Psoas muscle (tissue), 8 donors: ENCODE results near the gene SERPINA4. TPM values are rescaled to one million over a fixed set of nuclear protein-coding genes. Genes with fewer than 3 reads are reported as not detected.

ENCODE experiments used
- ATAC-seq, 4 donors: fragments of 200-7000 bp; cut with Tn5 transposase; one replicate each; pipeline ENCODE4 v1.9.1; 2020; ENCODE audit warnings: moderate library complexity in 3 of 4, mild to moderate bottlenecking in 2 of 4
- DNase-seq, 2 donors: peaks; one replicate each; pipeline ENCODE4 v3.0.0-alpha.2; 2020
- H3K27ac ChIP-seq: fragments of 200-600 bp; one replicate; pipeline ENCODE4 v1.8.0; 2022
- H3K27me3 ChIP-seq, 3 donors: fragments of 200-600 bp in 1 of 3; one replicate each; pipeline versions ENCODE4 v1.6.1 to v1.8.0; 2013 to 2022; ENCODE audit warnings: low read length in 2 of 3, mild to moderate bottlenecking in 2 of 3, moderate library complexity in 1 of 3; ENCODE audit not compliant: insufficient read depth in 3 of 3
- H3K36me3 ChIP-seq, 2 donors: fragments of 200-600 bp in 1 of 2; one replicate each; pipeline versions ENCODE4 v1.6.1 to v1.8.0; 2013 to 2022; ENCODE audit warnings: low read depth in 1 of 2, mild to moderate bottlenecking in 1 of 2, moderate library complexity in 1 of 2; ENCODE audit not compliant: insufficient read depth in 1 of 2
- H3K4me1 ChIP-seq: fragments of 200-600 bp; one replicate; pipeline ENCODE4 v1.8.0; 2022
- H3K4me3 ChIP-seq: fragments of 200-600 bp; one replicate; pipeline ENCODE4 v1.8.0; 2022; ENCODE audit warnings: mild to moderate bottlenecking
- H3K9me3 ChIP-seq: fragments of 200-600 bp; one replicate; pipeline ENCODE4 v1.8.0; 2022
- WGBS, 3 donors: extraction: QIAGEN DNeasy Blood & Tissue Kit; methylation state at CpG; one replicate each; pipeline versions ENCODE4 v1.1.6 to v1.1.7; 2013; 5-methylcytosine and 5-hydroxymethylcytosine counted together
- intact Hi-C, 2 donors: fragments of 100-400 bp; cut with DNase I; formaldehyde crosslinking; loops; one replicate each; pipeline versions ENCODE4 v1.11.0 to v1.14.2; 2022
- polyA plus RNA-seq, 3 donors: library from polyadenylated mRNA; stranded (reverse); fragments of 200-250 nt; gene quantifications; one replicate each; pipeline ENCODE4 v1.2.3, GENCODE V29; 2013
- total RNA-seq, 4 donors: library from RNA; stranded (reverse); fragmentation: NEBNext Ultra II Directional in 2 of 4; extraction: Animal tissue kit (Norgen Biotek cat#: 25700) in 2 of 4; gene quantifications; one replicate each; pipeline versions ENCODE4 v1.2.1 to v1.2.4, GENCODE V29; 2021 to 2023
- TF ChIP-seq, protein P1 (sequence below): fragments of 200-600 bp; IDR thresholded peaks from one replicate; pipeline ENCODE4 v1.8.0; 2022; ENCODE audit warnings: antibody characterized with exemption
- donor health status: healthy with polysubstance abuse.
- donor health status: DM: no; HTN: no; CAD: no; lungs with moderate emphysema.
- donor health status: Bipolar disorder and iron deficiency.
- donor health status: healthy.
- donor health status: DM: yes; HTN: yes; CAD: no.
- donor health status: DM: no; HTN: no; CAD: no.
- donor health status: DM: no; HTN: no; CAD: no.
- donor health status: DM: yes; HTN: yes; CAD: no.

Gene SERPINA4
- total and polyA plus RNA-seq, 7 donors = not detected

DNA sequence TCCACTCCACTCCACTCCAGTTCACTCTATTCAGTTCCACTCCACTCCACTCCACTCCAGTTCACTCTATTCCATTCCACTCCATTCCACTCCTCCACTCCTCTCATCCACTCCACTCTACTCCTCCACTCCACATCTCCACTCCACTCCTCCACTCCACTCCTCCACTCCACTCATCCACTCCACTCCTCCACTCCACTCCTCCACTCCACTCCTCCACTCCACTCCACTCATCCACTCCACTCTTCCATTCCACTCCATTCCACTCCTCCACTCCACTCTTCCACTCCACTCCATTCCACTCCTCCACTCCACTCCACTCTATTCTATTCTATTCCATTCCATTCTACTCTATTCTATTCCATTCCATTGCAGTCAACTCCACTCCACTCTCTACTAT is 29.8 kb downstream of the SERPINA4 start:
- TF ChIP-seq, protein P1, sequence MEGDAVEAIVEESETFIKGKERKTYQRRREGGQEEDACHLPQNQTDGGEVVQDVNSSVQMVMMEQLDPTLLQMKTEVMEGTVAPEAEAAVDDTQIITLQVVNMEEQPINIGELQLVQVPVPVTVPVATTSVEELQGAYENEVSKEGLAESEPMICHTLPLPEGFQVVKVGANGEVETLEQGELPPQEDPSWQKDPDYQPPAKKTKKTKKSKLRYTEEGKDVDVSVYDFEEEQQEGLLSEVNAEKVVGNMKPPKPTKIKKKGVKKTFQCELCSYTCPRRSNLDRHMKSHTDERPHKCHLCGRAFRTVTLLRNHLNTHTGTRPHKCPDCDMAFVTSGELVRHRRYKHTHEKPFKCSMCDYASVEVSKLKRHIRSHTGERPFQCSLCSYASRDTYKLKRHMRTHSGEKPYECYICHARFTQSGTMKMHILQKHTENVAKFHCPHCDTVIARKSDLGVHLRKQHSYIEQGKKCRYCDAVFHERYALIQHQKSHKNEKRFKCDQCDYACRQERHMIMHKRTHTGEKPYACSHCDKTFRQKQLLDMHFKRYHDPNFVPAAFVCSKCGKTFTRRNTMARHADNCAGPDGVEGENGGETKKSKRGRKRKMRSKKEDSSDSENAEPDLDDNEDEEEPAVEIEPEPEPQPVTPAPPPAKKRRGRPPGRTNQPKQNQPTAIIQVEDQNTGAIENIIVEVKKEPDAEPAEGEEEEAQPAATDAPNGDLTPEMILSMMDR = no peak
- H3K4me1 ChIP-seq = no peaks in the 10 kb centered on the region
- peaks cover 0 to 2% (median 0%) of the 10 kb centered on the region in 3 donors for H3K27me3 ChIP-seq
- H3K4me3 ChIP-seq = no peak overlapping the region
- H3K27ac ChIP-seq = no peak overlapping the region
- no peaks in the 10 kb centered on the region for H3K9me3 ChIP-seq
- no peaks in the 10 kb centered on the region for H3K36me3 ChIP-seq
- ATAC-seq (no peak), DNase-seq (no peak)
- intact Hi-C loops = no loop called here

DNA sequence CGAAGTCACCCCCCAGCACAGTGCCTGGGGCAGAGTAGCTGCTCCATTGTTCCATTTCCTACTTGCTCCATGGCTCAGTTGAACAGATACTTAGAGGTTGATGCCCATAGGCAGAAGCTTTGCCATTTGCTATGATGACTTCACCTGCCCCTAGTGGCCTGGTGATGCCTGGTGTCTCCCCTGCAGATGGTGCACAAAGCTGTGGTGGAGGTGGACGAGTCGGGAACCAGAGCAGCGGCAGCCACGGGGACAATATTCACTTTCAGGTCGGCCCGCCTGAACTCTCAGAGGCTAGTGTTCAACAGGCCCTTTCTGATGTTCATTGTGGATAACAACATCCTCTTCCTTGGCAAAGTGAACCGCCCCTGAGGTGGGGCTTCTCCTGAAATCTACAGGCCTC is 30.6 kb downstream of the SERPINA4 start:
- ATAC-seq (no peak), DNase-seq (no peak)
- intact Hi-C loops = no loop called here
- H3K27ac ChIP-seq = no peak overlapping the region
- H3K36me3 ChIP-seq = no peaks in the 10 kb centered on the region
- 91 to 93% (median 92%) methylated on average over 8 of the region's 8 CpGs for whole genome bisulfite sequencing, 3 donors
- H3K4me3 ChIP-seq = no peak overlapping the region
- H3K27me3 ChIP-seq = peaks cover 0 to 2% (median 0%) of the 10 kb centered on the region in 3 donors
- TF ChIP-seq, protein P1 = no peak
- no peaks in the 10 kb centered on the region for H3K4me1 ChIP-seq
- no peaks in the 10 kb centered on the region for H3K9me3 ChIP-seq

GRCh38 chr14:94592457-94592856 is 31.2 kb downstream of the SERPINA4 start:
- no peaks in the 10 kb centered on the region for H3K4me1 ChIP-seq
- H3K36me3 ChIP-seq = no peaks in the 10 kb centered on the region
- H3K27ac ChIP-seq = no peak overlapping the region
- no peaks in the 10 kb centered on the region for H3K9me3 ChIP-seq
- H3K27me3 ChIP-seq = peaks cover 0 to 2% (median 0%) of the 10 kb centered on the region in 3 donors
- DNase-seq (no peak), ATAC-seq (no peak)
- TF ChIP-seq, protein P1 = no peak
- intact Hi-C loops = no loop called here
- no peak overlapping the region for H3K4me3 ChIP-seq

- intact Hi-C loops = no loop called here
- WGBS, 3 donors = 66 to 78% (median 74%) methylated on average over 3 of the region's 3 CpGs
- Histone ChIP-seq H3K27ac (no peak overlapping the region), H3K27me3 (peaks cover 0 to 2% (median 0%) of the 10 kb centered on the region in 3 donors), H3K36me3 (no peaks in the 10 kb centered on the region), H3K4me3 (no peak overlapping the region), H3K4me1 (no peaks in the 10 kb centered on the region), H3K9me3 (no peaks in the 10 kb centered on the region)
- TF ChIP-seq, protein P1 = no peak
- ATAC-seq (peak in 3 of 4 donors; percentile 77 to 80 (median 79)), DNase-seq (no peak)
Observed at GRCh38 chr14:94593376-94593748, 32.1 kb downstream of the SERPINA4 start.

- Histone ChIP-seq H3K4me1 (peaks cover 3% of the 10 kb centered on the region), H3K9me3 (no peaks in the 10 kb centered on the region), H3K4me3 (no peak overlapping the region), H3K36me3 (no peaks in the 10 kb centered on the region), H3K27ac (no peak overlapping the region), H3K27me3 (peaks cover 0 to 2% (median 0%) of the 10 kb centered on the region in 3 donors)
- WGBS, 3 donors = 78 to 88% (median 80%) methylated on average over 4 of the region's 4 CpGs
- TF ChIP-seq, protein P1 = no peak
- DNase-seq = no peak
- ATAC-seq = peak in 3 of 4 donors; percentile 29 to 46 (median 45)
- intact Hi-C loops = no loop called here
Observed at GRCh38 chr14:94593749-94594431, 32.6 kb downstream of the SERPINA4 start.
